GM23248 (cell line): ENCODE data around the gene RPL4.

Source experiments
- EZH2 ChIP-seq: fragments of 200-600 bp; sonication (generic); IDR thresholded peaks from 2 replicates; pipeline ENCODE4 v1.6.1; 2018; ENCODE audit warnings: antibody characterized with exemption, mild to moderate bottlenecking; ENCODE audit not compliant: insufficient read depth, poor library complexity, severe bottlenecking
- EZH2phosphoT487 ChIP-seq: fragments of 200-600 bp; sonication (generic); IDR thresholded peaks from 2 replicates; pipeline ENCODE4 v1.6.1; 2018; ENCODE audit warnings: antibody characterized with exemption, moderate library complexity, mild to moderate bottlenecking, low read depth; ENCODE audit not compliant: insufficient read depth

DNA sequence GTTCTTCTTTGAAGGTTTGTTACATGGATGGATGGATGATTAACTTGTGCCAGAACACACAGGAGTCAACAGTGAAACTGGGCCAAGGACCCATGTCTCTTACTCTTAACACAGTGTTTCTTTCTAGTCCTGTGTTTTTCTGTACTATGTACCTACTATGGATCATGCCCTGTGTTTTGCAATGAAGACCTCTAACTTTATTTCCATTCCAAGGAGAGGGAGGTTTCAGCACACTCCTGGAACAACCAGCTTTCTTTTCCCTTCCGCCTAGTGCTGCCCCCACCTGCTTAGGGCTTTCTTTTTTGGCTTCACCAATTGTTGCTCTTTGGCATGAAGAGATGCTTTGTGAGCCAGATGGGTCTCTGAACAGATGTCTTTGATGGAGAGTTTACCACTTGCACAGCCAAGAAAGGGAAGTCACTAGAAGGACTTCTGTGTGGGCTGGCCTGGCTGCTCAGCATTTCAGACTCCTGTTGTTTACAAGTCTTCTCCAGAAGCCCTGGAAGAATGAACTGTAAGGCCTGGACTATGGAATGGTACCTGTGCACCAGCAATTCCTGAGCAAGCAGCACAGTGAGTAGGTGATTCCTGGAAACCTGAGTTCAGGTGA is 51.6 kb downstream of the RPL4 start:
- TF ChIP-seq EZH2phosphoT487: no peak
- TF ChIP-seq EZH2: no peak
